ENCODE measurements around the gene MTARC2. TPM values are rescaled to one million over a fixed set of nuclear protein-coding genes. Genes with fewer than 3 reads are reported as not detected.

MTARC2 gene
- total and polyA plus RNA-seq, 4 experiments from 2014 or later = 0.25 TPM; not detected in 3

- intact Hi-C loops (cut with micrococcal nuclease) = loop anchor here (10.0 kb wide), 1 partner anchor 1637 kb away; no protein-coding TSS in a partner anchor
Observed at GRCh38 chr1:220817907-220818306, 69.8 kb downstream of the MTARC2 start.

GRCh38 chr1:220818421-220819173, 70.5 kb downstream of the MTARC2 start:
- POLR2A ChIA-PET (ENCODE audit: partially characterized antibody) = no interaction called here
- Mint-ChIP-seq H3K9me3 (no peaks in the 10 kb centered on the region), H3K4me1 (no peaks in the 10 kb centered on the region), H3K36me3 (no peaks in the 10 kb centered on the region), H3K27ac (no peak overlapping the region), H3K4me3 (no peak overlapping the region), H3K27me3 (peaks cover 6 to 12% of the 10 kb centered on the region in 2 donors)
- Histone ChIP-seq H3K27ac (ENCODE audit: low read depth, low read length) (no peak overlapping the region), H3K36me3 (ENCODE audit: insufficient read depth, low read length) (no peaks in the 10 kb centered on the region), H3K27me3 (ENCODE audit: insufficient read depth, low read length) (no peaks in the 10 kb centered on the region), H3K4me1 (ENCODE audit: insufficient read depth, low read length) (no peaks in the 10 kb centered on the region), H3K4me3 (ENCODE audit: low read length in 2 of 2) (no peak overlapping the region), H3K9me3 (ENCODE audit: control insufficient read depth in 1 of 2, low read length in 2 of 2) (no peaks in the 10 kb centered on the region)
- intact Hi-C loops (cut with micrococcal nuclease) = loop anchor here (10.0 kb wide), 1 partner anchor 1636 kb away; no protein-coding TSS in a partner anchor
- CTCF ChIA-PET (ENCODE audit: partially characterized antibody) = interaction anchor here (1.3 kb wide), 1 partner anchor 8 kb away, joined by 6 read pairs; no protein-coding TSS in a partner anchor
- no peak for DNase-seq

More at GRCh38 chr1:220817907-220818306, 69.8 kb downstream of the MTARC2 start:
- POLR2A ChIA-PET (ENCODE audit: partially characterized antibody) = no interaction called here
- Mint-ChIP-seq H3K36me3 (no peaks in the 10 kb centered on the region), H3K27ac (no peak overlapping the region), H3K4me1 (no peaks in the 10 kb centered on the region), H3K9me3 (no peaks in the 10 kb centered on the region), H3K27me3 (peaks cover 11 to 14% of the 10 kb centered on the region in 2 donors), H3K4me3 (no peak overlapping the region)
- Histone ChIP-seq H3K4me1 (ENCODE audit: insufficient read depth, low read length) (no peaks in the 10 kb centered on the region), H3K4me3 (ENCODE audit: low read length in 2 of 2) (no peak overlapping the region), H3K36me3 (ENCODE audit: insufficient read depth, low read length) (no peaks in the 10 kb centered on the region), H3K27ac (ENCODE audit: low read depth, low read length) (no peak overlapping the region), H3K9me3 (ENCODE audit: control insufficient read depth in 1 of 2, low read length in 2 of 2) (no peaks in the 10 kb centered on the region), H3K27me3 (ENCODE audit: insufficient read depth, low read length) (no peaks in the 10 kb centered on the region)
- DNase-seq = no peak
- CTCF ChIA-PET (ENCODE audit: partially characterized antibody) = no interaction called here

GRCh38 chr1:220819467-220820026, 71.4 kb downstream of the MTARC2 start:
- ChIA-PET POLR2A (ENCODE audit: partially characterized antibody) (no interaction called here), CTCF (ENCODE audit: partially characterized antibody) (interaction anchor here (1.3 kb wide), 1 partner anchor 9 kb away, joined by 6 read pairs; no protein-coding TSS in a partner anchor)
- H3K4me1 ChIP-seq (ENCODE audit: insufficient read depth, low read length) = no peaks in the 10 kb centered on the region
- H3K27me3 ChIP-seq (ENCODE audit: insufficient read depth, low read length) = no peaks in the 10 kb centered on the region
- H3K9me3 ChIP-seq (ENCODE audit: control insufficient read depth in 1 of 2, low read length in 2 of 2) = no peaks in the 10 kb centered on the region
- Mint-ChIP-seq H3K27me3 (peaks cover 7 to 12% of the 10 kb centered on the region in 2 donors), H3K4me1 (no peaks in the 10 kb centered on the region), H3K36me3 (no peaks in the 10 kb centered on the region), H3K4me3 (no peak overlapping the region), H3K27ac (no peak overlapping the region), H3K9me3 (no peaks in the 10 kb centered on the region)
- intact Hi-C loops (cut with micrococcal nuclease) = loop anchor here (10.0 kb wide), 1 partner anchor 1635 kb away; no protein-coding TSS in a partner anchor
- H3K36me3 ChIP-seq (ENCODE audit: insufficient read depth, low read length) = no peaks in the 10 kb centered on the region
- no peak for DNase-seq
- no peak overlapping the region for H3K4me3 ChIP-seq (ENCODE audit: low read length in 2 of 2)
- no peak overlapping the region for H3K27ac ChIP-seq (ENCODE audit: low read depth, low read length)

GRCh38 chr1:220824031-220824989, 76.2 kb downstream of the MTARC2 start:
- H3K36me3 Mint-ChIP-seq = no peaks in the 10 kb centered on the region
- intact Hi-C loops (cut with micrococcal nuclease) = no loop called here
- Histone ChIP-seq H3K27me3 (ENCODE audit: insufficient read depth, low read length) (no peaks in the 10 kb centered on the region), H3K9me3 (ENCODE audit: control insufficient read depth in 1 of 2, low read length in 2 of 2) (no peaks in the 10 kb centered on the region), H3K27ac (ENCODE audit: low read depth, low read length) (no peak overlapping the region), H3K4me1 (ENCODE audit: insufficient read depth, low read length) (no peaks in the 10 kb centered on the region), H3K4me3 (ENCODE audit: low read length in 2 of 2) (no peak overlapping the region), H3K36me3 (ENCODE audit: insufficient read depth, low read length) (no peaks in the 10 kb centered on the region)
- no peak overlapping the region for H3K4me3 Mint-ChIP-seq
- H3K27me3 Mint-ChIP-seq = peaks cover 9 to 20% of the 10 kb centered on the region in 2 donors
- CTCF ChIA-PET (ENCODE audit: partially characterized antibody) = no interaction called here
- no peaks in the 10 kb centered on the region for H3K9me3 Mint-ChIP-seq
- no peak overlapping the region for H3K27ac Mint-ChIP-seq
- H3K4me1 Mint-ChIP-seq = no peaks in the 10 kb centered on the region
- no peak for DNase-seq
- POLR2A ChIA-PET (ENCODE audit: partially characterized antibody) = no interaction called here

- Mint-ChIP-seq H3K4me1 (no peaks in the 10 kb centered on the region), H3K27me3 (peaks cover 9 to 22% of the 10 kb centered on the region in 2 donors), H3K27ac (no peak overlapping the region), H3K9me3 (peaks cover 0 to 2% (median 0%) of the 10 kb centered on the region in 8 donors), H3K4me3 (no peak overlapping the region), H3K36me3 (no peaks in the 10 kb centered on the region)
- Histone ChIP-seq H3K4me1 (ENCODE audit: insufficient read depth, low read length) (no peaks in the 10 kb centered on the region), H3K27ac (ENCODE audit: low read depth, low read length) (no peak overlapping the region), H3K27me3 (ENCODE audit: insufficient read depth, low read length) (no peaks in the 10 kb centered on the region), H3K4me3 (ENCODE audit: low read length in 2 of 2) (no peak overlapping the region), H3K9me3 (ENCODE audit: control insufficient read depth in 1 of 2, low read length in 2 of 2) (no peaks in the 10 kb centered on the region), H3K36me3 (ENCODE audit: insufficient read depth, low read length) (no peaks in the 10 kb centered on the region)
- ChIA-PET CTCF (ENCODE audit: partially characterized antibody) (no interaction called here), POLR2A (ENCODE audit: partially characterized antibody) (no interaction called here)
- intact Hi-C loops (cut with micrococcal nuclease) = no loop called here
- DNase-seq = no peak
Observed at GRCh38 chr1:220825819-220826551, 77.9 kb downstream of the MTARC2 start.

GRCh38 chr1:220826729-220827128, 78.6 kb downstream of the MTARC2 start:
- no peaks in the 10 kb centered on the region for H3K9me3 ChIP-seq (ENCODE audit: control insufficient read depth in 1 of 2, low read length in 2 of 2)
- POLR2A ChIA-PET (ENCODE audit: partially characterized antibody) = no interaction called here
- intact Hi-C loops (cut with micrococcal nuclease) = no loop called here

More at GRCh38 chr1:220826729-220827128, 78.6 kb downstream of the MTARC2 start:
- Mint-ChIP-seq H3K4me1 (no peaks in the 10 kb centered on the region), H3K9me3 (peaks cover 0 to 2% (median 0%) of the 10 kb centered on the region in 8 donors), H3K27me3 (peaks cover 9 to 22% of the 10 kb centered on the region in 2 donors), H3K36me3 (no peaks in the 10 kb centered on the region), H3K27ac (no peak overlapping the region), H3K4me3 (no peak overlapping the region)
- H3K4me3 ChIP-seq (ENCODE audit: low read length in 2 of 2) = no peak overlapping the region
- H3K27me3 ChIP-seq (ENCODE audit: insufficient read depth, low read length) = no peaks in the 10 kb centered on the region
- DNase-seq = no peak
- no peaks in the 10 kb centered on the region for H3K36me3 ChIP-seq (ENCODE audit: insufficient read depth, low read length)
- H3K4me1 ChIP-seq (ENCODE audit: insufficient read depth, low read length) = no peaks in the 10 kb centered on the region
- H3K27ac ChIP-seq (ENCODE audit: low read depth, low read length) = no peak overlapping the region
- CTCF ChIA-PET (ENCODE audit: partially characterized antibody) = no interaction called here
